B cell (primary cell): ENCODE results near the gene C15orf62.

Experiments
- CTCF ChIP-seq: fragments of 200-600 bp; IDR thresholded peaks from one replicate; pipeline ENCODE4 v1.8.0; 2022; ENCODE audit warnings: antibody characterized with exemption, mild to moderate bottlenecking
- EZH2 ChIP-seq: IDR thresholded peaks from 2 replicates; pipeline ENCODE4 v1.6.1; 2012; ENCODE audit warnings: borderline replicate concordance, low read depth, mild to moderate bottlenecking, moderate library complexity, low read length; ENCODE audit not compliant: insufficient read depth, poor library complexity, severe bottlenecking

- TF ChIP-seq CTCF (no peak), EZH2 (no peak)
Measured at GRCh38 chr15:40770147-40770721, 454 bp downstream of the C15orf62 start.
